Measurements from ENCODE around the gene USP32.

USP32 gene

DNA sequence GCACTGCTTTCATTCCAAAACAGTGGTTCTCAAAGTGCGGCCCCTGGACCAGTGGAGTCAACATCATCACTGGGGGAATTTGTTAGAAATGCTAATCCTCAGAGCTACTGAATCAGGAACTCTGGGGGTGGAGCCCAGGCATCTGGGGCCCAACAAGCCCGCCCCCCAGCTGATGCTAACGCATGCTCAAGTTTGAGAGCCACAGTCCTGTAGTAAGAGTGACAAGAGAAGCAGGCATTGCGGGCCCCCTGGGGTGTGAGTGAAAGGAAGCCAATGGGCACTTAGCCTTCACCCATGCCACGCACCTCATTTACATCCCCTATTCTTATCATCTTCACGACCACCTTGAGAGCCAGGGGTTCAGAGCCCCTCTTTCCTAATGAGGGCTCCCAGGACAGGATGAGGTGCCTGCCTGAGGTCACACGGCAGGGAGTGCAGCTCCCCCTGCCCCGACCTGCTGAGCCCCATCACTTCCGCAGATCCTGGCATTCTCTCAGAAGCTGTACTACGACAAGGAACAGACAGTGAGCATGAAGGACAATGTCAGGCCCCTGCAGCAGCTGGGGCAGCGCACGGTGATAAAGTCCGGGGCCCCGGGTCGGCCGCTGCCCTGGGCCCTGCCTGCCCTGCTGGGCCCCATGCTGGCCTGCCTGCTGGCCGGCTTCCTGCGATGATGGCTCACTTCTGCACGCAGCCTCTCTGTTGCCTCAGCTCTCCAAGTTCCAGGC, 233.0 kb downstream of the USP32 start:
- no peak for DNase-seq (ENCODE audit: low read depth in 2 of 2, low spot score in 1 of 2)

DNA sequence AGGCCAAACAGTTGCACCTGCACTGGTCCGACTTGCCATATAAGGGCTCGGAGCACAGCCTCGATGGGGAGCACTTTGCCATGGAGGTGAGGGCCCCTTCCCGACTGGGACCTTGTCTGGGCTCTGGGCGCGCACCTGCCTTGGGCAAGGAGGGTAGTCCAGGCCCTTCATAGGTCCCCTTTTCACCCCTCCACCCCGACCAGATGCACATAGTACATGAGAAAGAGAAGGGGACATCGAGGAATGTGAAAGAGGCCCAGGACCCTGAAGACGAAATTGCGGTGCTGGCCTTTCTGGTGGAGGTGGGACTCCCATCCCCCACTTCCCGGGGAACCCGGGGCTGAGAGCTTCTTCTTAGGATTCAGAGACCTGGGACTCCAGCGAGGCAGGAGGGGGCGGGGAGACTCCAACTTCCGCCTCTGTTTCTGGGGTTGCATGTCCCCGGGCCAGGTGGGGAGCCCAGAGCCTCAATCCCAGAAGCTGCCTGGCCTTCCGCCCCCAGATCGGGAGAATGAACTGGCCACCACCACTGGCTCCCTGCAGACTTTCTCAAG, 234.4 kb downstream of the USP32 start:
- no peak for DNase-seq (ENCODE audit: low read depth in 2 of 2, low spot score in 1 of 2)

DNA sequence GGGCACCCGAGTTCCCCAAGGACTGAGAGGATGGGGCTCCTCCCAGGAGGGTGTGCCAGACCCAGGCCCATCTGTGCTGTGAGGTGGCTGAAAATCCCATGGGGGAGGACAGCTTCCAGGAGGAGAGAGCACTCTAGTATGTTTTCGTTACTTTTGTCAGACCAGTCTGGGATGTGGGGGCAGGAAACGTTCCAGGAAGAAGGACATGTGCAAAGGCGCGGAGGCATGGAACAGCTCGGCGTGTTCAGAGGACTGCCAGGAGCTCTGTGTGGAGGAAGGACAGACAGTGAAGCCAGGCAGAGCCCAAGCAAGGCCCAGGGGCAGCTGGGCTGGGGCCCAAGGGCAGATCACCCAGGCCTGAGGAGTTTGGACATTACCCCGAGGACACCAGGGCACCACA, 235.2 kb downstream of the USP32 start:
- DNase-seq (ENCODE audit: low read depth in 2 of 2, low spot score in 1 of 2) = no peak

DNA sequence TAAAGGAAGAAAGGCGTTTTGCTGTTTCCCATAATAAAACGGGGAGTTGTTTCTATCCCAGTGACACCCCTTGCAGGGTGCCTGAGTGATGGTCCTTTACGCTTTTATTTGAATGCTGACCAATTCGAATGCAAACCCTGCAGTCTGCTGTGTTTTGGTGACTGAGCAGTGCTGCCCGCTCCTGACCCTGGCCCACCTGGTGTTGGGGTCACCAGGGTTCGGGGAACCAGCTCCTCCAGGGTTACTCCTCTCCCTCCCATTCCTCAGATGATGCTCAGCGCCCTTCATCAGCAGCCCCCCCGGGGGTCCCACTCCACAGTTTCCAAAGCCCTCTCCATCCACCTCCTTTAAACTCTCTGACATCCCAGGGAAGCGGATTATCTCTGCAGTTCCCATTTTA, 236.1 kb downstream of the USP32 start:
- DNase-seq (ENCODE audit: low read depth in 2 of 2, low spot score in 1 of 2) = no peak

- no peak for DNase-seq (ENCODE audit: low read depth in 2 of 2, low spot score in 1 of 2)
These were observed 236.5 kb downstream of the USP32 start for GRCh38 chr17:60155427-60155814.

- DNase-seq (ENCODE audit: low read depth in 2 of 2, low spot score in 1 of 2) = no peak
These were observed 237.1 kb downstream of the USP32 start for GRCh38 chr17:60154616-60155426.

GRCh38 chr17:60153606-60154390, 238.1 kb downstream of the USP32 start:
- DNase-seq (ENCODE audit: low read depth in 2 of 2, low spot score in 1 of 2) = no peak

- no peak for DNase-seq (ENCODE audit: low read depth in 2 of 2, low spot score in 1 of 2)
These were observed 240.6 kb downstream of the USP32 start for GRCh38 chr17:60151355-60151754.

- DNase-seq (ENCODE audit: low read depth in 2 of 2, low spot score in 1 of 2) = no peak
These were observed 242.0 kb downstream of the USP32 start, which contains the start of gene CA4 for GRCh38 chr17:60149691-60150582. Gene CA4, plus strand, starts transcription at chr17:60149973. Its CDS starts 62 bp downstream, at chr17:60150035.

- no peak for DNase-seq (ENCODE audit: low read depth in 2 of 2, low spot score in 1 of 2)
These were observed 243.6 kb downstream of the USP32 start for GRCh38 chr17:60148373-60148772.

DNA sequence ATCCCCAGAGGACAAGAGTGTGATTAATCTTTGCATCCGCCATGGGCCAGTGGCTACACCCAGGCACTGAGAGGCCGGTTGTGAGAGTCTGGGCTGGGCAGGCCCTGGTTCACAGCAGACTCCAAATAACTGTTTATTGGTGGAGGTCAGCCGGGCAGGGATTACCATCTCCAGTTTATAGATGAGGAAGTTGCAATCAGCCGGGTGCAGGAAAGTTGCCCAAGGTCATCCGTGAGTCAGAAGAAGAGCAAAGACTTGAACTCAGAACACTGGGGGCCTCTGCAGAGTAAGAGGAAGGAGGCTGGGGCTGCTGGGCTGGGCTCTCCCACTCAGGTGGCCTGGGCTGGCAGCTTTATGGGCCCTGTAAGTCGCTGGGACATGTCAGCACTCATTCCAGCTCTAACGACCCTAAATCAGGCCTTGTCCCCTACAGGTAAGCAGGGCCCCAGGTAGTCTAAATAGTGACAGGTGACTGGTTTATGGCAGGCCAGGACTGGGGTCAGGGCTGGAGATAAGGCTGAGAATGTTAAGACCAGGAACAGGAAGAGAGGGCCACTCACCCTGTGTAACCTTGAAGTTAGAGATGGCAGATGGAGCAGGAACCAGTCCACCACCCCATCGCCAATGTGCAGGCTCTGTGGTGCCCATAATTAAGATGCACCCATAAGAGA, 244.2 kb downstream of the USP32 start:
- no peak for DNase-seq (ENCODE audit: low read depth in 2 of 2, low spot score in 1 of 2)

DNA sequence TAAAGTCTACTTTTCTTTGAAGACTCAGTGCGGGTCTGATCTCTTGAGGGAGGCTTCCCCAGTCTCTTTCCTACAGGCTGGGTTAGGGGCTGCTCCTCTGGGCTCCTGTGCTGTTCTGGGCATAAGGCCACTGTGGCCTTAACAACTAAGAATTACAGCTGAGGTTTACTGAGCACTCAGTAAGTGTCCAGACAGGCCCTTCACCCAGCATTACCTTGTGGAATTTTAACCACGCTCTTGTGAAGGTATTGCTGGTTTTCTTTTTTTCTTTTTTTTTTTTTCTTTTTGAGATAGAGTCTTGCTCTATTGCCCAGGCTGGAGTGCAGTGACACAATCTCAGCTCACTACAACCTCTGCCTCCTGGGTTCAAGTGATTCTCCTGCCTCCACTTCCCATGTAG, 245.7 kb downstream of the USP32 start:
- no peak for DNase-seq (ENCODE audit: low read depth in 2 of 2, low spot score in 1 of 2)

GRCh38 chr17:60145006-60145935, 246.7 kb downstream of the USP32 start:
- DNase-seq (ENCODE audit: low read depth in 2 of 2, low spot score in 1 of 2) = no peak

DNA sequence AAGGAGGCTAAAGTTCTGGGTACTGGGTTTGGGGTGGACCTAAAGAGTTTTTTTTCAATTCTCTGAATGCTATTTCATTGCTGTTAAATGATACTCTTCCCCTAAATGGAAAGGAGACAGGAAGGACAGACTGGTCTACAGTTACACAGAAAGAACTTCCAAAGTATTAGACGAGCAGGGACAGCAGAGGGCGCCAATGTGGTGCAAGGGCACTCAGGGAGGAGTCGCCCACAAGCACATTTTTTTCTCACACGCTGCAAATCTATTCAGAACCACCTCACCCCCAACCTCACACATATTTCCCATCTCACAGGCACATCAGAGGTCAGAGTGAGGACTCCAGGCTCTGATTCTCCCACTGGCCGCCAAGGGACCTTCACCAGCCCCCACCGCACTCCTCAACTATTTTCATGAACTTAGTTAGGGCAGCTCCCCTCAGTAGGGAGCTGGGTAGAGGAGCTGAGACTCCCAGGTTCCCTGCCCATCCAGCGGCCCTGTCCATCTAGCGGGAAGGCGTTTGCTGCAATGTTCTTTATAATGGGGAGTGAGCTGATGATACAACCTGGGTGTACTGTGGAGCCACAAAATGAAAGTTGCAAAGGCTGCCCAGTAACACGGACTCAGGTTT, 248.9 kb downstream of the USP32 start:
- peak; percentile 21 to 53 for DNase-seq (ENCODE audit: low read depth in 2 of 2, low spot score in 1 of 2)

DNA sequence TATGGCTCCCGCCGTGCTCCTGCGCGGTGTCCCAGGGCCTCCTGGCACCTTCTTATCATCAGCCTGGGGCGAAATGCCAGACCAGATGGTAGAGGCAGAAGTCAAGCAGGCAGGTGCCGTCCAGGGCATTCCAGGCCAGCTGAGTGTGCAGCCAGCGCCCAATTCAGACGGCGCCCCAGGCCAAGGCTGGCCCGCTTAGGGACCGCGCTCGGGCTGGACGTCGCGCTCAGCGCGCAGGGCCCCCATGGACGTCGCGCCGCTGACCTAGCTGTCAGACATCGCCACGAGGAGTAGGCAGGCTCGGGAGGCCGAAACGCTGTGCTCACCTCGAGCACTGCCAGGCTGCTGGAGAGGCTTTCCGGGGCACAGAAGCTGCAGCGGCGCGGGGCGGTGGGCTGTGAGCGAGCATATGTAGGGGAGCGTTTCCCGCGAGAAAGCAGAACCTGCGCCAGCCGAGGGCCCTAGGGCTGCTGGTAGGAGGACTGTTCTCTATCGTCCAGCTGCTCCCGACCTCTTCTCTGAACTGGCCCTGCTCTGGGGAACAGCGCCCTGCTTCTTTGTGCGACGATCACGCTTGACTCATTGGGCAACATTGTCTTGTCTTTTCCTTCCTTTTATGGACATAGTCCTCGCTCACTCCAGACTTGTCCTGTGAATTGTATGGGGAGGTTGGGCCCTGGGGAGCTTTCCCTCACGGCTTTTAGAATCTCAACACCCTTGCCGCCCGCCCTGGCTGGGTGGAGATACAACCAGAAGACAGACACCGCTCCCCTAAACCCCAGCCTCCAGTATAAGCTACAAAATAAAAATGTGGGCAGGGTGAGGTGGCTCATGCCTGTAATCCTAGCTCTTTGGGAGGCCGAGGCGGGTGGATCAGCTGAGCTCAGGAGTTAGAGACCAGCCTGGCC, 250.6 kb downstream of the USP32 start:
- DNase-seq (ENCODE audit: low read depth in 2 of 2, low spot score in 1 of 2) = no peak

DNA sequence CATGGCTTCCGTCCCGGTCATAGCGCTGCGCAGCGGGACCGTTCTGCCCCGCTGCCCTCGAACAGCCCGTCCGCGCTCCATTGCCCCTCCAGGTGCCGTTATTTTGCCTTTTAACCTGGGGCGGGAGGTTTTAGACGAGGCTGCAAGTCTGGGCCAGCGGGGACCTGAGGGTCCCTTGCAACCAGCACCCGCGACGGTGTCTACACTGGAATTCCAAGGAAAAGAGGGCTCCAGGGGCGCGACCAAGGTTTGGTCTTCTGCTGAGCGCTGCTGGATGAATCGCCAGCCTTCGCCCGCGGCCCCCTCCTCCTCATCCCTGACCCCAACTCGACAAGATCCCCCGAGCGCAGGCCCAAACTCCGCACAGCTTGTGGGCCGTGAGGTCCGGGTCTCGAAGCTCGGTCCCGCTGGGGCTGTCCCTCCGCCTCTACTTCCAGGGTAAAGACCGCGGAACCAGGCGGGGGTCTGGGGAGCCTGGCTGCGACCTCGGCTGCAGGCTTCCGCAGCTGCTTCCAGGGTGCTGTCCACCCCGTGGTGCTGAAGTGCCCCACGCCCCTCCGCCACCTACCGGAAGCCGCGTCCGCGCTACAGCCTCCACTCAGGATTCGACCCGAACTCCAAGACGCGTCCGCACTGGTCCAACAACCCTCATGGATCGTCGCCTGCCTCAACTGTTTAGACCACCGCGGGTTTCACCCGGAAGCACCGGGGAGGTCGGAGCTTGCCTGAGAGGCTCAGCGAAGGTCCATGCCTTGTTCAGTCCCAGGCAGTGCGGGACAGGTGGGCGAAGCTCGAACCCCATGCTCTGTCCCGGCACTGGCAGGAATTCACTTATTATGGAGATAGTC, 252.3 kb downstream of the USP32 start:
- peak; percentile 13 to 41 for DNase-seq (ENCODE audit: low read depth in 2 of 2, low spot score in 1 of 2)
